Measurements from ENCODE around the gene AMY2A.

GRCh38 chr1:103582464-103582863, 34.8 kb upstream of the AMY2A start:
- no peak for TF ChIP-seq CTCF (conservative IDR thresholded peaks at IDR 0.05 in 1 of 2, IDR thresholded peaks at IDR 0.05 in 1 of 2; ENCODE audit: extremely low read depth in 1 of 2, insufficient read depth in 1 of 2, low read depth in 1 of 2, low read length in 2 of 2)
- TF ChIP-seq EZH2 (IDR thresholded peaks at IDR 0.05; ENCODE audit: borderline replicate concordance, low read length), result no peak
